HepG2 (cell line): ENCODE measurements around the gene CLASP1. TPM values are rescaled to one million over a fixed set of nuclear protein-coding genes. Genes with fewer than 3 reads are reported as not detected.

Source experiments
- CC2D1A ChIP-seq: sonication (generic); formaldehyde crosslinking; IDR thresholded peaks from 2 replicates; pipeline ENCODE4 v1.8.1; 2023; ENCODE audit warnings: mild to moderate bottlenecking, missing genetic modification reagents
- CSRNP1 ChIP-seq: sonication (generic); formaldehyde crosslinking; IDR thresholded peaks from 2 replicates; pipeline ENCODE4 v1.8.1; 2023; ENCODE audit warnings: mild to moderate bottlenecking, missing genetic modification reagents
- E2F5 ChIP-seq: sonication (generic); formaldehyde crosslinking; conservative IDR thresholded peaks from 2 replicates; pipeline ENCODE4 v1.4.0; 2020; ENCODE audit warnings: missing genetic modification reagents
- ERF ChIP-seq: IDR thresholded peaks from 2 replicates; pipeline ENCODE4 v1.6.1; 2018; ENCODE audit warnings: missing biosample characterization, missing genetic modification reagents
- IKZF1 ChIP-seq: fragments of 450-650 bp; IDR thresholded peaks from 2 replicates; pipeline ENCODE4 v1.7.1; 2016
- NFE2L2 ChIP-seq: fragments of 150-350 bp; IDR thresholded peaks from 2 replicates; pipeline ENCODE4 v1.6.1; 2014; ENCODE audit warnings: low read length
- SOX6 ChIP-seq, 2 experiments: fragments of 450-650 bp in 1 of 2; sonication (generic) in 1 of 2; formaldehyde crosslinking in 1 of 2; IDR thresholded peaks; 2 replicates each; pipeline versions ENCODE4 v1.4.0 to v1.6.1; 2017 to 2020; ENCODE audit warnings: antibody characterized with exemption in 1 of 2, mild to moderate bottlenecking in 1 of 2, missing genetic modification reagents in 1 of 2
- SYNCRIP ChIP-seq: fragments of 200-400 bp; formaldehyde crosslinking; IDR thresholded peaks from 2 replicates; pipeline ENCODE4 v1.6.1; 2018; ENCODE audit warnings: mild to moderate bottlenecking, low read depth, low read length; ENCODE audit not compliant: insufficient read depth
- ZBTB38 ChIP-seq: sonication (generic); formaldehyde crosslinking; IDR thresholded peaks from 2 replicates; pipeline ENCODE4 v1.5.1; 2020; ENCODE audit warnings: mild to moderate bottlenecking, missing genetic modification reagents
- ZC3H4 ChIP-seq: sonication (generic); formaldehyde crosslinking; IDR thresholded peaks from 2 replicates; pipeline ENCODE4 v1.4.0; 2020; ENCODE audit warnings: missing genetic modification reagents, borderline replicate concordance
- ZFP1 ChIP-seq: IDR thresholded peaks from 2 replicates; pipeline ENCODE4 v1.6.1; 2016
- ZNF562 ChIP-seq: sonication (generic); formaldehyde crosslinking; IDR thresholded peaks from 2 replicates; pipeline ENCODE4 v1.8.0; 2022; ENCODE audit warnings: missing genetic modification reagents, borderline replicate concordance
- ZNF737 ChIP-seq: sonication (generic); formaldehyde crosslinking; IDR thresholded peaks from 2 replicates; pipeline ENCODE4 v1.5.0; 2020; ENCODE audit warnings: missing genetic modification reagents, mild to moderate bottlenecking, borderline replicate concordance
- polyA plus RNA-seq, 8 experiments: library from polyadenylated mRNA; depleted of rRNA in 3 of 8; stranded (reverse) in 7 of 8; unstranded in 1 of 8; fragments of >200 nt; fragmentation: Illumina TruSeq in 4 of 8; extraction: Trizol in 4 of 8; gene quantifications; 2 replicates each; pipeline versions ENCODE4 v1.2.1 to v1.2.3, GENCODE V29; 2011 to 2016; ENCODE audit warnings: low read depth in 4 of 8, missing spikeins in 1 of 8, mixed read lengths in 1 of 8; ENCODE audit not compliant: insufficient read depth in 1 of 8
- total RNA-seq, 5 experiments: library from RNA; depleted of rRNA; stranded (reverse); fragments of >200 nt; fragmentation: Illumina TruSeq; extraction: Trizol; gene quantifications; 2 replicates each; pipeline ENCODE4 v1.2.3, GENCODE V29; 2016; ENCODE audit warnings: low read depth in 1 of 5
- TF ChIP-seq, protein P1 (sequence below): sonication (generic); formaldehyde crosslinking; IDR thresholded peaks from 2 replicates; pipeline ENCODE4 v1.8.0; 2022; ENCODE audit warnings: missing genetic modification reagents, mild to moderate bottlenecking, moderate library complexity, borderline replicate concordance
- TF ChIP-seq, protein P2 (sequence below): sonication (generic); formaldehyde crosslinking; IDR thresholded peaks from 2 replicates; pipeline ENCODE4 v1.4.0; 2020; ENCODE audit warnings: missing genetic modification reagents
- TF ChIP-seq, protein P3 (sequence below): IDR thresholded peaks from 2 replicates; pipeline ENCODE4 v1.6.1; 2016; ENCODE audit warnings: missing biosample characterization, missing genetic modification reagents, low read depth
- TF ChIP-seq, protein P4 (sequence below): sonication (generic); formaldehyde crosslinking; IDR thresholded peaks from 2 replicates; pipeline ENCODE4 v1.4.0; 2020; ENCODE audit warnings: missing genetic modification reagents
- TF ChIP-seq, protein P5 (sequence below): sonication (generic); formaldehyde crosslinking; IDR thresholded peaks from 2 replicates; pipeline ENCODE4 v1.5.1; 2020; ENCODE audit warnings: missing genetic modification reagents, mild to moderate bottlenecking, borderline replicate concordance

The CLASP1 gene
- total and polyA plus RNA-seq, 2 of the 13 experiments (the other 11 are each of a cell fraction or from before 2014, with no cell fraction given), result 11.7 to 47.9 TPM

DNA sequence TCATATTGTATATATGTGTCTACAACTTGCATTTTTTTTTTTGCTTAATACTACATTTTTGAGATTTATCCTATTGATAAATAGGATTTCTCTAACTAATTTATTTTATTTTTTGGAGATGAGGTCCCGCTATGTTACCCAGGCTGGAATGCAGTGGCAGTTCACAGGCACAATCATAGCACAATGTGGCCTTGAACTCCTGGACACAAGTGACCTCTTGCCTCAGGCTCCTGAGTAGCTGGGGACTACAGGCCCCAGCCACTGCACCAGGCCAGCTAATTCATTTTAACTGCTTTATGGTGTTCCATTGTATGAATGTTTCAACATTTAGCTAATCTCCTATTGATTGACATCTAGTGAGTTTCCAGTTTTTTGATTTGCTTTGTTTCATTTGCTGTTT is 16.8 kb upstream of the CLASP1 start (continued):
- TF ChIP-seq, protein P1, sequence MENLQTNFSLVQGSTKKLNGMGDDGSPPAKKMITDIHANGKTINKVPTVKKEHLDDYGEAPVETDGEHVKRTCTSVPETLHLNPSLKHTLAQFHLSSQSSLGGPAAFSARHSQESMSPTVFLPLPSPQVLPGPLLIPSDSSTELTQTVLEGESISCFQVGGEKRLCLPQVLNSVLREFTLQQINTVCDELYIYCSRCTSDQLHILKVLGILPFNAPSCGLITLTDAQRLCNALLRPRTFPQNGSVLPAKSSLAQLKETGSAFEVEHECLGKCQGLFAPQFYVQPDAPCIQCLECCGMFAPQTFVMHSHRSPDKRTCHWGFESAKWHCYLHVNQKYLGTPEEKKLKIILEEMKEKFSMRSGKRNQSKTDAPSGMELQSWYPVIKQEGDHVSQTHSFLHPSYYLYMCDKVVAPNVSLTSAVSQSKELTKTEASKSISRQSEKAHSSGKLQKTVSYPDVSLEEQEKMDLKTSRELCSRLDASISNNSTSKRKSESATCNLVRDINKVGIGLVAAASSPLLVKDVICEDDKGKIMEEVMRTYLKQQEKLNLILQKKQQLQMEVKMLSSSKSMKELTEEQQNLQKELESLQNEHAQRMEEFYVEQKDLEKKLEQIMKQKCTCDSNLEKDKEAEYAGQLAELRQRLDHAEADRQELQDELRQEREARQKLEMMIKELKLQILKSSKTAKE (CRISPR knock-in tag), result no peak
- no peak for TF ChIP-seq IKZF1
- no peak for TF ChIP-seq ZFP1 (CRISPR knock-in tag)
- TF ChIP-seq ZNF737 (CRISPR knock-in tag), result no peak
- TF ChIP-seq CC2D1A (CRISPR knock-in tag), result no peak
- no peak for TF ChIP-seq ZBTB38 (CRISPR knock-in tag)
- TF ChIP-seq CSRNP1 (CRISPR knock-in tag), result no peak
- TF ChIP-seq ERF, result peak; percentile 26; the same call in 1 of the 2 replicates
- TF ChIP-seq, protein P2, sequence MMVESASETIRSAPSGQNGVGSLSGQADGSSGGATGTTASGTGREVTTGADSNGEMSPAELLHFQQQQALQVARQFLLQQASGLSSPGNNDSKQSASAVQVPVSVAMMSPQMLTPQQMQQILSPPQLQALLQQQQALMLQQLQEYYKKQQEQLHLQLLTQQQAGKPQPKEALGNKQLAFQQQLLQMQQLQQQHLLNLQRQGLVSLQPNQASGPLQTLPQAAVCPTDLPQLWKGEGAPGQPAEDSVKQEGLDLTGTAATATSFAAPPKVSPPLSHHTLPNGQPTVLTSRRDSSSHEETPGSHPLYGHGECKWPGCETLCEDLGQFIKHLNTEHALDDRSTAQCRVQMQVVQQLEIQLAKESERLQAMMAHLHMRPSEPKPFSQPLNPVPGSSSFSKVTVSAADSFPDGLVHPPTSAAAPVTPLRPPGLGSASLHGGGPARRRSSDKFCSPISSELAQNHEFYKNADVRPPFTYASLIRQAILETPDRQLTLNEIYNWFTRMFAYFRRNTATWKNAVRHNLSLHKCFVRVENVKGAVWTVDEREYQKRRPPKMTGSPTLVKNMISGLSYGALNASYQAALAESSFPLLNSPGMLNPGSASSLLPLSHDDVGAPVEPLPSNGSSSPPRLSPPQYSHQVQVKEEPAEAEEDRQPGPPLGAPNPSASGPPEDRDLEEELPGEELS, result peak; percentile 46; the same call in 1 of the 2 replicates
- TF ChIP-seq, protein P3, sequence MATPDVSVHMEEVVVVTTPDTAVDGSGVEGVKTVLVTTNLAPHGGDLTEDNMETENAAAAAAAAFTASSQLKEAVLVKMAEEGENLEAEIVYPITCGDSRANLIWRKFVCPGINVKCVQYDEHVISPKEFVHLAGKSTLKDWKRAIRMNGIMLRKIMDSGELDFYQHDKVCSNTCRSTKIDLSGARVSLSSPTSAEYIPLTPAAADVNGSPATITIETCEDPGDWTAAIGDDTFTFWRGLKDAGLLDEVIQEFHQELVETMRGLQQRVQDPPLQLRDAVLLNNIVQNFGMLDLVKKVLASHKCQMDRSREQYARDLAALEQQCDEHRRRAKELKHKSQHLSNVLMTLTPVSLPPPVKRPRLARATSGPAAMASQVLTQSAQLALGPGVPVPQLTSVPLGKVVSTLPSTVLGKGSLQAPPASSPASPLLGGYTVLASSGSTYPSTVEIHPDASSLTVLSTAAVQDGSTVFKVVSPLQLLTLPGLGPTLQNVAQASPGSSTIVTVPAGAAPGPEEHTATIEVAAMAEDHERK (CRISPR knock-in tag), result no peak
- TF ChIP-seq ZNF562 (CRISPR knock-in tag), result no peak
- TF ChIP-seq, protein P4, sequence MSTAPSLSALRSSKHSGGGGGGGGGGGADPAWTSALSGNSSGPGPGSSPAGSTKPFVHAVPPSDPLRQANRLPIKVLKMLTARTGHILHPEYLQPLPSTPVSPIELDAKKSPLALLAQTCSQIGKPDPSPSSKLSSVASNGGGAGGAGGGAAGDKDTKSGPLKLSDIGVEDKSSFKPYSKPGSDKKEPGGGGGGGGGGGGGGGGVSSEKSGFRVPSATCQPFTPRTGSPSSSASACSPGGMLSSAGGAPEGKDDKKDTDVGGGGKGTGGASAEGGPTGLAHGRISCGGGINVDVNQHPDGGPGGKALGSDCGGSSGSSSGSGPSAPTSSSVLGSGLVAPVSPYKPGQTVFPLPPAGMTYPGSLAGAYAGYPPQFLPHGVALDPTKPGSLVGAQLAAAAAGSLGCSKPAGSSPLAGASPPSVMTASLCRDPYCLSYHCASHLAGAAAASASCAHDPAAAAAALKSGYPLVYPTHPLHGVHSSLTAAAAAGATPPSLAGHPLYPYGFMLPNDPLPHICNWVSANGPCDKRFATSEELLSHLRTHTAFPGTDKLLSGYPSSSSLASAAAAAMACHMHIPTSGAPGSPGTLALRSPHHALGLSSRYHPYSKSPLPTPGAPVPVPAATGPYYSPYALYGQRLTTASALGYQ (CRISPR knock-in tag), result no peak
- TF ChIP-seq SYNCRIP, result no peak
- TF ChIP-seq ZC3H4 (CRISPR knock-in tag), result no peak
- TF ChIP-seq, protein P5, sequence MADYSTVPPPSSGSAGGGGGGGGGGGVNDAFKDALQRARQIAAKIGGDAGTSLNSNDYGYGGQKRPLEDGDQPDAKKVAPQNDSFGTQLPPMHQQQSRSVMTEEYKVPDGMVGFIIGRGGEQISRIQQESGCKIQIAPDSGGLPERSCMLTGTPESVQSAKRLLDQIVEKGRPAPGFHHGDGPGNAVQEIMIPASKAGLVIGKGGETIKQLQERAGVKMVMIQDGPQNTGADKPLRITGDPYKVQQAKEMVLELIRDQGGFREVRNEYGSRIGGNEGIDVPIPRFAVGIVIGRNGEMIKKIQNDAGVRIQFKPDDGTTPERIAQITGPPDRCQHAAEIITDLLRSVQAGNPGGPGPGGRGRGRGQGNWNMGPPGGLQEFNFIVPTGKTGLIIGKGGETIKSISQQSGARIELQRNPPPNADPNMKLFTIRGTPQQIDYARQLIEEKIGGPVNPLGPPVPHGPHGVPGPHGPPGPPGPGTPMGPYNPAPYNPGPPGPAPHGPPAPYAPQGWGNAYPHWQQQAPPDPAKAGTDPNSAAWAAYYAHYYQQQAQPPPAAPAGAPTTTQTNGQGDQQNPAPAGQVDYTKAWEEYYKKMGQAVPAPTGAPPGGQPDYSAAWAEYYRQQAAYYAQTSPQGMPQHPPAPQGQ (CRISPR knock-in tag), result no peak
- no peak for TF ChIP-seq NFE2L2
- TF ChIP-seq SOX6 (IDR thresholded peaks at IDR 0.05), result no peak
- peak; percentile 45; the same call in 1 of the 2 replicates for TF ChIP-seq SOX6 (CRISPR knock-in tag; IDR thresholded peaks at IDR 0.05)
- TF ChIP-seq E2F5 (CRISPR knock-in tag), result no peak
